ENCODE measurements around the gene LIN37.

LIN37 gene

GRCh38 chr19:35748106-35749020 is at the start of gene LIN37:
Gene LIN37 (plus strand): TSS chr19:35748576. CDS start chr19:35748725, 149 bp downstream.
- peak; percentile 94 to 96 for DNase-seq (ENCODE audit: low read depth in 2 of 2)

- peak; percentile 77 to 80 for DNase-seq (ENCODE audit: low read depth in 2 of 2)
These were observed 46.0 kb upstream of the LIN37 start for GRCh38 chr19:35702223-35703012.

- no peak for DNase-seq (ENCODE audit: low read depth in 2 of 2)
These were observed 45.0 kb upstream of the LIN37 start for GRCh38 chr19:35703343-35703742.

GRCh38 chr19:35704218-35704617 is 44.2 kb upstream of the LIN37 start, which contains the start of gene ZBTB32:
Gene ZBTB32 (plus strand): TSS chr19:35704558. CDS start chr19:35714627, 10,069 bp downstream.
- no peak for DNase-seq (ENCODE audit: low read depth in 2 of 2)

GRCh38 chr19:35708391-35708790 is 40.0 kb upstream of the LIN37 start:
- DNase-seq (ENCODE audit: low read depth in 2 of 2): no peak

DNA sequence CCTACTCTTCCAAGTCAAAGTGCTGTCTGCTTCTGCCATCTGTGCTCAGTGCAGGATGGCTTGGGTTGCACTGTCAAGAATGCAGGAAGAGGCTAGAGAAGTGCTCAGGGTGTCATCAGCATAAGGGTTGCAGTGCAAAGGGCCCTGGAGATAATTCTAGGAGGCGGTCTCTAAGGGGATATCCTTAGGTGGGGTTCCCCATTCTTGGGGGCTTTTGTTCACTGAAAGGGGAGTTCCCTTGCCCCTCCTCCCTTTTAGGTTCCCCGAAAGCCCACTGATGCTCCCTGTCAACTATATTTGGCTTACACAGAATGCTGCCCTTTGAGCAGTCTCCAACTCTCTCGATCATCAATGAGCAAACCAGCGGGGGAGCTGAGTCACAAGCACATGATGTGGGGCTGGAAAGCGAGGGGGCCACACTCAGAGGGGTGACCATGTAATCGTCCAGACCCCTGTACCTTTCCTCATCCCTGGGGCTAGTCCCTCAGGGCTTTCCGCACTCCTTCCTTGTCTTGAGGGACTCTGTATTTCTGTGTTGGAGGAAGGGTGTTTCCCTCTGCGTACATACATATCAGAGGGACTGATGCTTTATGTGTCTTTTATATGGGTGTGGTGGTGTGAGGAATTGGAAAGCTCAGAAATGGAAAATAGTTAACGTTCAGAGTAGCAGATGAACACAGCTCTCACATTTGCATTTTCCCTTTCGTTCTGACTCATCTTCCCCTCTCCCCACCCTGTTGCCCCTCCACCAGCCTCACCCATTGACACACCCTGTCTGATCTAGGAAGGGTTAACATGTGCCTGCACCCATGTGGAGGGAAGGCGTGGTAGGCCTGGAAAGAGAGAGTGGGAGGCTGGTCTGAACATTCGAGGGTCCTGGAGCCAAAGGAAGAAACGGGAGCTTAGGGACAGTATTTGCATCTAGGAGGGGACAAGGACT is 37.3 kb upstream of the LIN37 start:
- DNase-seq (ENCODE audit: low read depth in 2 of 2): no peak

- no peak for DNase-seq (ENCODE audit: low read depth in 2 of 2)
These were observed 35.5 kb upstream of the LIN37 start for GRCh38 chr19:35712567-35713505.

DNA sequence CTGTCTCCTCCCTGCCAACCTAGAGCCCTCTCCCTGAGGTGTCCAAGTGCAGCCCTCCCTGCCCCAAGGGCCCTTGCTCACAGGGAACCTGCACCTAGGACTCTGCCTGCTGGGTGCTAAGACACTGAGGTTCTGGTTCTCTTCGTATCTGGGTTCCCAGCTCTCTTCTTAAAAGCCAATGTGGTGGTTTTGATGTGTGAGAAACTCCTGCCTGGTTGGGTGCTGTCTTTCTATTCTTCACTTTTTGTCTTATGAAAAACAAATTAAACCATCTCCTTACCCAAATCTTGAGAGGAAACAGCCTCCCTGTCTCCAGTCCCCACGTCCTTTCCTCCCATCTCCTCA is 34.9 kb upstream of the LIN37 start:
- DNase-seq (ENCODE audit: low read depth in 2 of 2): no peak

- no peak for DNase-seq (ENCODE audit: low read depth in 2 of 2)
These were observed 34.4 kb upstream of the LIN37 start for GRCh38 chr19:35713904-35714495.

DNA sequence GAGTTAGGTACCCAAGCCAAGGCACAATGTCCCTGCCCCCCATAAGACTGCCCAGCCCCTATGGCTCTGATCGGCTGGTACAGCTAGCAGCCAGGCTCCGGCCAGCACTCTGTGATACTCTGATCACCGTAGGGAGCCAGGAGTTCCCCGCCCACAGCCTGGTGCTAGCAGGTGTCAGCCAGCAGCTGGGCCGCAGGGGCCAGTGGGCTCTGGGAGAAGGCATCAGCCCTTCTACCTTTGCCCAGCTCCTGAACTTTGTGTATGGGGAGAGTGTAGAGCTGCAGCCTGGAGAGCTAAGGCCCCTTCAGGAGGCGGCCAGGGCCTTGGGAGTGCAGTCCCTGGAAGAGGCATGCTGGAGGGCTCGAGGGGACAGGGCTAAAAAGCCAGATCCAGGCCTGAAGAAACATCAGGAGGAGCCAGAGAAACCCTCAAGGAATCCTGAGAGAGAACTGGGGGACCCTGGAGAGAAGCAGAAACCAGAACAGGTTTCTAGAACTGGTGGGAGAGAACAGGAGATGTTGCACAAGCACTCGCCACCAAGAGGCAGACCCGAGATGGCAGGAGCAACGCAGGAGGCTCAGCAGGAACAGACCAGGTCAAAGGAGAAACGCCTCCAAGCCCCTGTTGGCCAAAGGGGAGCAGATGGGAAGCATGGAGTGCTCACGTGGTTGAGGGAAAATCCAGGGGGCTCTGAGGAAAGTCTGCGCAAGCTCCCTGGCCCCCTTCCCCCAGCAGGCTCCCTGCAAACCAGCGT is 33.6 kb upstream of the LIN37 start:
- DNase-seq (ENCODE audit: low read depth in 2 of 2): no peak

DNA sequence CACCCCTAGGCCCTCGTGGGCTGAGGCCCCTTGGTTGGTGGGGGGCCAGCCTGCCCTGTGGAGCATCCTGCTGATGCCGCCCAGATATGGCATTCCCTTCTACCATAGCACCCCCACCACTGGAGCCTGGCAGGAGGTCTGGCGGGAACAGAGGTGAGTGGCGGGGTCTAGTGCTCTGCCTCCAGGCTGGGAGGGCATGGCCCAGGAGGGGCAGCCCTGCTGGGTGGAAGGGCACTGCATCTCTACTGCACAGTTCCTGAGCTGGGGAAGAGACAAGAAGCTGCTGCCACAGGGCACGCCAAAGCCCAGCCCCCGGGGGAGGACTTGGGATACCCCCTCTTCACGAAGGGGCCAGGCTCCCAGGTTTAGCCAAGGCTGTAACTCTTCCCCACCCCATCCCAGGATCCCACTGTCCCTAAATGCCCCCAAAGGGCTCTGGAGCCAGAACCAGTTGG is 33.0 kb upstream of the LIN37 start:
- DNase-seq (ENCODE audit: low read depth in 2 of 2): no peak

GRCh38 chr19:35715981-35716800 is 32.2 kb upstream of the LIN37 start:
- DNase-seq (ENCODE audit: low read depth in 2 of 2): no peak

GRCh38 chr19:35716801-35717664 is 31.3 kb upstream of the LIN37 start:
- peak; percentile 86 to 91 for DNase-seq (ENCODE audit: low read depth in 2 of 2)

GRCh38 chr19:35717665-35718344 is 30.6 kb upstream of the LIN37 start, which contains the start of gene KMT2B:
Gene KMT2B (plus strand): TSS chr19:35718003. CDS start chr19:35718019, 16 bp downstream.
- no peak for DNase-seq (ENCODE audit: low read depth in 2 of 2)

GRCh38 chr19:35718345-35719041 is 29.9 kb upstream of the LIN37 start:
- no peak for DNase-seq (ENCODE audit: low read depth in 2 of 2)

All from stimulated activated CD8-positive, alpha-beta memory T cell treated with anti-CD3 and anti-CD28 coated beads, Interleukin-7, amount 100 ng/mL, for 1 hour (primary cell).